H1 (cell line): ENCODE data around the gene PANK3. TPM values are rescaled to one million over a fixed set of nuclear protein-coding genes. Genes with fewer than 3 reads are reported as not detected.

Source experiments
- ATF2 ChIP-seq: IDR thresholded peaks from 2 replicates; pipeline ENCODE4 v1.6.1; 2012; ENCODE audit warnings: low read length, inconsistent platforms
- KDM4A ChIP-seq: IDR thresholded peaks from one replicate; pipeline ENCODE4 v1.7.1; 2012; ENCODE audit warnings: low read depth, mild to moderate bottlenecking, moderate library complexity, low read length, inconsistent platforms; ENCODE audit not compliant: severe bottlenecking
- POLR2A ChIP-seq, 2 experiments: IDR thresholded peaks; 1 replicate in 1 of 2; 2 replicates in 1 of 2; pipeline ENCODE4 v1.6.1; 2011; ENCODE audit warnings: low read depth in 2 of 2, low read length in 2 of 2, mild to moderate bottlenecking in 2 of 2; ENCODE audit errors: control extremely low read depth in 1 of 2
- ZNF274 ChIP-seq: IDR thresholded peaks from 2 replicates; pipeline ENCODE4 v1.7.0; 2012; ENCODE audit warnings: low read length, borderline replicate concordance; ENCODE audit errors: extremely low read depth
- polyA plus RNA-seq, 7 experiments: library from polyadenylated mRNA; depleted of rRNA in 3 of 7; stranded (reverse) in 5 of 7; unstranded in 2 of 7; fragments of >200 nt in 5 of 7; fragments of 200-250 nt in 2 of 7; gene quantifications; 1 replicate in 5 of 7; 2 replicates in 1 of 7; 4 replicates in 1 of 7; pipeline versions ENCODE4 v1.2.1 to v1.2.3, GENCODE V29; 2011 to 2013; ENCODE audit warnings: missing spikeins in 2 of 7, mixed read lengths in 2 of 7
- total RNA-seq: library from RNA; stranded (reverse); fragmentation: NEBNext Ultra II Directional; extraction: Animal tissue kit (Norgen Biotek cat#: 25700); gene quantifications from 2 replicates; pipeline ENCODE4 v1.2.1, GENCODE V29; 2021
- TF ChIP-seq, protein P1 (sequence below): fragments of 300-600 bp; sonication (generic); IDR thresholded peaks from 2 replicates; pipeline ENCODE4 v1.7.1; 2012; ENCODE audit warnings: low read length, moderate library complexity, mild to moderate bottlenecking, inconsistent platforms; ENCODE audit not compliant: insufficient replicate concordance
- TF ChIP-seq, protein P2 (sequence below): IDR thresholded peaks from 2 replicates; pipeline ENCODE4 v1.6.1; 2011; ENCODE audit warnings: low read length, improper control_type of control experiment

Gene PANK3
- total and polyA plus RNA-seq, 2 of the 8 experiments (the other 6 are each of a cell fraction or from before 2014, with no cell fraction given): 8.6 to 101 TPM

GRCh38 chr5:168529374-168530234 lies 49.6 kb downstream of the PANK3 start (continued):
- TF ChIP-seq, protein P1, sequence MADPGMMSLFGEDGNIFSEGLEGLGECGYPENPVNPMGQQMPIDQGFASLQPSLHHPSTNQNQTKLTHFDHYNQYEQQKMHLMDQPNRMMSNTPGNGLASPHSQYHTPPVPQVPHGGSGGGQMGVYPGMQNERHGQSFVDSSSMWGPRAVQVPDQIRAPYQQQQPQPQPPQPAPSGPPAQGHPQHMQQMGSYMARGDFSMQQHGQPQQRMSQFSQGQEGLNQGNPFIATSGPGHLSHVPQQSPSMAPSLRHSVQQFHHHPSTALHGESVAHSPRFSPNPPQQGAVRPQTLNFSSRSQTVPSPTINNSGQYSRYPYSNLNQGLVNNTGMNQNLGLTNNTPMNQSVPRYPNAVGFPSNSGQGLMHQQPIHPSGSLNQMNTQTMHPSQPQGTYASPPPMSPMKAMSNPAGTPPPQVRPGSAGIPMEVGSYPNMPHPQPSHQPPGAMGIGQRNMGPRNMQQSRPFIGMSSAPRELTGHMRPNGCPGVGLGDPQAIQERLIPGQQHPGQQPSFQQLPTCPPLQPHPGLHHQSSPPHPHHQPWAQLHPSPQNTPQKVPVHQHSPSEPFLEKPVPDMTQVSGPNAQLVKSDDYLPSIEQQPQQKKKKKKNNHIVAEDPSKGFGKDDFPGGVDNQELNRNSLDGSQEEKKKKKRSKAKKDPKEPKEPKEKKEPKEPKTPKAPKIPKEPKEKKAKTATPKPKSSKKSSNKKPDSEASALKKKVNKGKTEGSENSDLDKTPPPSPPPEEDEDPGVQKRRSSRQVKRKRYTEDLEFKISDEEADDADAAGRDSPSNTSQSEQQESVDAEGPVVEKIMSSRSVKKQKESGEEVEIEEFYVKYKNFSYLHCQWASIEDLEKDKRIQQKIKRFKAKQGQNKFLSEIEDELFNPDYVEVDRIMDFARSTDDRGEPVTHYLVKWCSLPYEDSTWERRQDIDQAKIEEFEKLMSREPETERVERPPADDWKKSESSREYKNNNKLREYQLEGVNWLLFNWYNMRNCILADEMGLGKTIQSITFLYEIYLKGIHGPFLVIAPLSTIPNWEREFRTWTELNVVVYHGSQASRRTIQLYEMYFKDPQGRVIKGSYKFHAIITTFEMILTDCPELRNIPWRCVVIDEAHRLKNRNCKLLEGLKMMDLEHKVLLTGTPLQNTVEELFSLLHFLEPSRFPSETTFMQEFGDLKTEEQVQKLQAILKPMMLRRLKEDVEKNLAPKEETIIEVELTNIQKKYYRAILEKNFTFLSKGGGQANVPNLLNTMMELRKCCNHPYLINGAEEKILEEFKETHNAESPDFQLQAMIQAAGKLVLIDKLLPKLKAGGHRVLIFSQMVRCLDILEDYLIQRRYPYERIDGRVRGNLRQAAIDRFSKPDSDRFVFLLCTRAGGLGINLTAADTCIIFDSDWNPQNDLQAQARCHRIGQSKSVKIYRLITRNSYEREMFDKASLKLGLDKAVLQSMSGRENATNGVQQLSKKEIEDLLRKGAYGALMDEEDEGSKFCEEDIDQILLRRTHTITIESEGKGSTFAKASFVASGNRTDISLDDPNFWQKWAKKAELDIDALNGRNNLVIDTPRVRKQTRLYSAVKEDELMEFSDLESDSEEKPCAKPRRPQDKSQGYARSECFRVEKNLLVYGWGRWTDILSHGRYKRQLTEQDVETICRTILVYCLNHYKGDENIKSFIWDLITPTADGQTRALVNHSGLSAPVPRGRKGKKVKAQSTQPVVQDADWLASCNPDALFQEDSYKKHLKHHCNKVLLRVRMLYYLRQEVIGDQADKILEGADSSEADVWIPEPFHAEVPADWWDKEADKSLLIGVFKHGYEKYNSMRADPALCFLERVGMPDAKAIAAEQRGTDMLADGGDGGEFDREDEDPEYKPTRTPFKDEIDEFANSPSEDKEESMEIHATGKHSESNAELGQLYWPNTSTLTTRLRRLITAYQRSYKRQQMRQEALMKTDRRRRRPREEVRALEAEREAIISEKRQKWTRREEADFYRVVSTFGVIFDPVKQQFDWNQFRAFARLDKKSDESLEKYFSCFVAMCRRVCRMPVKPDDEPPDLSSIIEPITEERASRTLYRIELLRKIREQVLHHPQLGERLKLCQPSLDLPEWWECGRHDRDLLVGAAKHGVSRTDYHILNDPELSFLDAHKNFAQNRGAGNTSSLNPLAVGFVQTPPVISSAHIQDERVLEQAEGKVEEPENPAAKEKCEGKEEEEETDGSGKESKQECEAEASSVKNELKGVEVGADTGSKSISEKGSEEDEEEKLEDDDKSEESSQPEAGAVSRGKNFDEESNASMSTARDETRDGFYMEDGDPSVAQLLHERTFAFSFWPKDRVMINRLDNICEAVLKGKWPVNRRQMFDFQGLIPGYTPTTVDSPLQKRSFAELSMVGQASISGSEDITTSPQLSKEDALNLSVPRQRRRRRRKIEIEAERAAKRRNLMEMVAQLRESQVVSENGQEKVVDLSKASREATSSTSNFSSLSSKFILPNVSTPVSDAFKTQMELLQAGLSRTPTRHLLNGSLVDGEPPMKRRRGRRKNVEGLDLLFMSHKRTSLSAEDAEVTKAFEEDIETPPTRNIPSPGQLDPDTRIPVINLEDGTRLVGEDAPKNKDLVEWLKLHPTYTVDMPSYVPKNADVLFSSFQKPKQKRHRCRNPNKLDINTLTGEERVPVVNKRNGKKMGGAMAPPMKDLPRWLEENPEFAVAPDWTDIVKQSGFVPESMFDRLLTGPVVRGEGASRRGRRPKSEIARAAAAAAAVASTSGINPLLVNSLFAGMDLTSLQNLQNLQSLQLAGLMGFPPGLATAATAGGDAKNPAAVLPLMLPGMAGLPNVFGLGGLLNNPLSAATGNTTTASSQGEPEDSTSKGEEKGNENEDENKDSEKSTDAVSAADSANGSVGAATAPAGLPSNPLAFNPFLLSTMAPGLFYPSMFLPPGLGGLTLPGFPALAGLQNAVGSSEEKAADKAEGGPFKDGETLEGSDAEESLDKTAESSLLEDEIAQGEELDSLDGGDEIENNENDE: no peak
- TF ChIP-seq, protein P2, sequence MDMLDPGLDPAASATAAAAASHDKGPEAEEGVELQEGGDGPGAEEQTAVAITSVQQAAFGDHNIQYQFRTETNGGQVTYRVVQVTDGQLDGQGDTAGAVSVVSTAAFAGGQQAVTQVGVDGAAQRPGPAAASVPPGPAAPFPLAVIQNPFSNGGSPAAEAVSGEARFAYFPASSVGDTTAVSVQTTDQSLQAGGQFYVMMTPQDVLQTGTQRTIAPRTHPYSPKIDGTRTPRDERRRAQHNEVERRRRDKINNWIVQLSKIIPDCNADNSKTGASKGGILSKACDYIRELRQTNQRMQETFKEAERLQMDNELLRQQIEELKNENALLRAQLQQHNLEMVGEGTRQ: no peak
- 0 out of 3 replicates have a peak, but pooled peaks of 1 of the 2 experiments have one; percentile 9 for TF ChIP-seq POLR2A (IDR thresholded peaks at IDR 0.05; ENCODE audit: control extremely low read depth in 1 of 2, low read depth in 2 of 2, low read length in 2 of 2)
- TF ChIP-seq KDM4A: peak; percentile 89
- TF ChIP-seq ZNF274: no peak
- no peak for TF ChIP-seq ATF2
